ENCODE data around the gene POGLUT3.
A peak's percentile ranks its signal among the peaks of the same experiment; 100 is the strongest.

POGLUT3 gene

GRCh38 chr11:108500169-108500568, 2.0 kb upstream of the POGLUT3 start:
- no peak for DNase-seq

- no peak for DNase-seq
These were observed 728 bp upstream of the POGLUT3 start for GRCh38 chr11:108498816-108499408.

- DNase-seq: peak; percentile 53 to 57
These were observed 703 bp downstream of the POGLUT3 start for GRCh38 chr11:108497317-108498045.

- no peak for DNase-seq
These were observed 1.4 kb downstream of the POGLUT3 start for GRCh38 chr11:108496643-108497256.

- DNase-seq: no peak
These were observed 2.9 kb downstream of the POGLUT3 start for GRCh38 chr11:108495326-108495725.

GRCh38 chr11:108494182-108494581, 4.0 kb downstream of the POGLUT3 start:
- no peak for DNase-seq

- no peak for DNase-seq
These were observed 6.2 kb downstream of the POGLUT3 start for GRCh38 chr11:108491936-108492335.

GRCh38 chr11:108486828-108487227, 11.4 kb downstream of the POGLUT3 start:
- DNase-seq: no peak

- no peak for DNase-seq
These were observed 11.9 kb downstream of the POGLUT3 start for GRCh38 chr11:108486331-108486730.

GRCh38 chr11:108483163-108483562, 15.0 kb downstream of the POGLUT3 start:
- DNase-seq: no peak

- no peak for DNase-seq
These were observed 23.3 kb downstream of the POGLUT3 start for GRCh38 chr11:108474664-108475463.

- no peak for DNase-seq
These were observed 25.5 kb downstream of the POGLUT3 start for GRCh38 chr11:108472681-108473080.

- no peak for DNase-seq
These were observed 29.7 kb downstream of the POGLUT3 start for GRCh38 chr11:108468478-108468864.

GRCh38 chr11:108467091-108467823, 30.9 kb downstream of the POGLUT3 start, which contains the start of gene C11orf65:
C11orf65 (minus strand) TSS chr11:108467529; CDS start chr11:108461559, 5,970 bp downstream.
- peak; percentile 90 to 91 for DNase-seq

- DNase-seq: no peak
These were observed 31.8 kb downstream of the POGLUT3 start for GRCh38 chr11:108466405-108466804.

GRCh38 chr11:108453207-108453835, 44.9 kb downstream of the POGLUT3 start:
- no peak for DNase-seq
